Anterior cingulate cortex (tissue), 58 donors: ENCODE measurements around the gene C17orf50.
"Not testable (repeated sequence)": the region's sequence is repeated elsewhere in the genome, so short reads cannot be mapped to it uniquely, and the experiment has no call there.

Source experiments
- DNase-seq, 58 donors: peaks; one replicate each; lab custom pipeline; 2025; lab: John Stamatoyannopoulos, UW

C17orf50 gene

DNA sequence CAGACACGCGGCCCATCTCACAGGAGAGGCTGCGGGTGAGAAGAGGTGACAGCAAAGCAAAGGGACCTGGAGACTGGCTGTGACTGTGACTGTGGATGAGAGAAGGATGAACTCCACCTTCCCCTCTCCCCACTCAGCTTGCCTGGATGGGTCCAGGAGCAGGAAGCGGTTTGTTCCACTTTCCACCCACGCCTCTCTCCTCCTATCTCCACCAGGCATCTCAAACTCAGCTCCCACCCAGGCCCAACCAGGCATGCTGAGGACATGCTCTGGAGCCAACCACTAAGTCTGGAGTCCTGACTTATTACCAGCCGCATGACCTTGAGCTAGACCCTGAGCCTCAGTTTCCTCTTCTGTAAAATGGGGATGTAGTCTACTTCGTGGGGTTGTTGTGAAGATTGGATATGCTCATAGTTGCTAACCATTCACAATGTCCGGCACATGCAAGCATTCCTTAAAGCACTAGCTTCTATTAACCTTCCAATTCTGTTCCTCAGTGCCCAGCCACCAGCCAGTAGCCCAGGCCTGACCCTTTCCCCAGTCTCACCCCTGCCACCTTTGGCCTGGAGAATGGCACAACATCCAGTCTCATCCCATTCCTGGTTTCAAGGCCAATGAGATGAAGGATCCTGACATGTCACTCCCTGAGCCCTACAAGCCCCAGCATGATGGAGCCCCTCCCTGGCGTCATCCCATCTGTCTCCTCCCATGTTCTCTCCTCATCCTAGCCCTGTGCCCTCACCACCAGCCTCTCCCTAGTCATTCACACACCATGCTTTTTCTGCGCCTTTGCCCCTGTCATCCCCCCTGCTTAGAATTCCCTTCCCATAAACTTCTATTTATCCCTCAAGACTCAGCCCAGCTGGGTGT, 9.9 kb upstream of the C17orf50 start:
- no peak for DNase-seq

DNA sequence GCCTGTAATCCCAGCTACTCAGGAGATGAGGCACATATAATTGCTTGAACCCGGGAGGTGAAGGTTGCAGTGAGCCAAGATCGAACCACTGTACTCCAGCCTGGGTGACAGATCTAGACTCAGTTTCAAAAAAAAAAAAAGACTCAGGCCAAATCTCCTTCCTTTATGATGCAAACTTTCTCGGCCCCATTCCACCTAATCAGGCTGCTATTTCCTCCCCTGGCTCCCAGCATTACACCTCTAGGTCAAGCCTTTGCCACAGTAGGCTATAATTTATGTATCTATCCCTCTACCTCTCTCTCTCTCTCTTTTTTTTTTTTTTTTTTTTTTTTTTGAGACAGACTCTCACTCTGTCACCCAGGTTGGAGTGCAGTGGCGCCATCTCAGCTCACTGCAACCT, 9.1 kb upstream of the C17orf50 start:
- DNase-seq = not testable (repeated sequence)

DNA sequence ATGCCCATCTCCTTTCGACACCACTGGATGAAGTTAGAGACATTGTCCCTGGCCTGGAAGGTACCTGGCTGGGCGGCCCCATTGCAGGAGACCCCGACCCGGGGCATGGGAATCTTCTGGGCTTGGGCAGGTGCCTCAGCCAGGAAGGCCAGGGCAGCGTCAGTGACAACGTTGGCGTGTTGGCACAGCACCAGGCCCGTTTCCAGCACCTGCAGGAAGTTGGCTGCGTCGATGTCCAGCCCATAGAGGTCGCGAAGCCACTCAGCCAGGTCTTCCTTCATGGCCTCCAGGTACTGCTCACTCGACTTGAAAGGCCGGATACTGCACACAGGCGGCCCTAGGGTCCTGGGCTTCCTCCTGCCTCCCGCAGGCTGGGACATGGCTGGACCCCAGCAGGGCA, 8.2 kb upstream of the C17orf50 start:
- no peak for DNase-seq

DNA sequence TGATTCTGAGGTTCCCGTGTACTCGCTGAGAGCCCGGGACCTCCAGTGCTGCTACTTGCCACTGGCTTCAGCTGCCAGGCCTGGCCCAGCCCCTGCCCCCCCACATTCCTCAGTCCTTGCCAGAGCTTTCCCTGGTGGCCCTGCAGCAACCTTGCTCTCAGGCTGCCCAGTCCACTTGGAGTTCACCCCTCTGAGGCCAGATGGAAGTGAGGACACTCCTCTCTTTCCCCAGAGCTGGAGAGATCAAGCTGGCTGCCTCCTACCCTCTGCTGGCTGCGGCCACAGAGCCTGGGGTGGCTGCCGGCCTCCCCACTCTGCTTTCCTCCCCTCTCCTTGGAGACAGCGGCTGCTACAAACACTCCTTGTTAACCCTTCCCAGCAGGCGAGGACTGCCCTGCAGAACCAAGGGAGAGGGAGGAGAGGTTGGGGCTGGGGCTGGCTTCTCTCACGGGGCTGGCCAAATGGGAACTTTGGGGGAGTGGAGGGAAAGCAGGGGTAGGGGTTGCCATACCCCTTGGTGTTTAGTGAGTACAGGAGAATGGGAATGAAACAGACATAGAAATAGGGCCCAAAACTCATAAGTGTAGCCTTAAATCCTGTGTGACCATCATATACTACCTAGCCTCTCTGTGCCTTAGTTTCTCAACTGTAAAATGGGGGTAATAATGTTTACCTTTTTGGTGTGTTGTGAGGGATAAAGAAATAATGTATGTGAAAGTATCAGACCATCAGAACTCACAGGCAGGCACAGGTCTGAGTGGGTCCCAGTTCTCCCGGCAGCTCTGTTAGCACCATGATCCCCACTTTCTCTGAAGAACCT, 7.5 kb upstream of the C17orf50 start, which contains the start of gene GAS2L2:
GAS2L2 (minus strand) TSS at position 295 of the 820 bp plus-strand sequence. CDS start 389 bp downstream, outside the sequence.
- peak in 5 of 58 donors; percentile 8 to 40 (median 13) for DNase-seq

DNA sequence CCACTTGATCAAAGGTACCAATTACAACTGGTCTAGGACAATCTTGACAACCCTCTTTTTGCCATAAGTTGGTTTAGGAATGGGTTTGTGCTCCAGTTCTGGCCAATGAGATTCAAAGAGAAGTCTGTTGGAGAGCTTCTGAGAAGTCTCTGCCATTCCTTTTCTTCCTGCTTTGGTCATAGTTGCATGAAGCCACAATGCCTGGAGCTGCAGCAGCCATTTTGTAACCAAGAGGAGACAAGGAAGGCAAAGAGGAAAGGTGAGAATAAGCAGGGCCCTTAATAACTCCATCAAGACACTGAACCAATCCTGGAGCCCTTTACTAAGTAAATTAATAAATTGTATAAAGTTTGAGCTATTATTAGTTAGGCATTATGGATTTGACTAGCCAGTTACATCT, 3.4 kb upstream of the C17orf50 start:
- no peak for DNase-seq

DNA sequence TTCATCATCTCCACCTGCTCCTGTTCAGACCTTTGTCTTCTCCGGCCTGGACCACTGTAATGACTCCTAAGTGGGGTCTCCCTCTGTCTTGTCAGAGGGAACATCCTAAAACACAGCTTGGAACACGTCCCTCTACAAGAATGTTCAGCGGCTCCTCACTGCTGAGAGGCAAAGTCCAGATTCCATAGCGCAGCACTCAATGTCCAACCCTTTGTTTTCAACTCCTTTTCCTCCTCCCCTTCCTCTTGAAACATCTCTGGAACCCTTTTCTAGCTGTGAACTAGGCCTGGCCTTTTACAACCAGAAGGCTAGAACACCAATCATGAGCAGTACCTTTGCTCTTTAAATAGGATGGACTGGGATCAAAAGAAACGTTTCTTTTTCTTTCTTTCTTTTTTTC, 914 bp downstream of the C17orf50 start:
- DNase-seq = no peak

DNA sequence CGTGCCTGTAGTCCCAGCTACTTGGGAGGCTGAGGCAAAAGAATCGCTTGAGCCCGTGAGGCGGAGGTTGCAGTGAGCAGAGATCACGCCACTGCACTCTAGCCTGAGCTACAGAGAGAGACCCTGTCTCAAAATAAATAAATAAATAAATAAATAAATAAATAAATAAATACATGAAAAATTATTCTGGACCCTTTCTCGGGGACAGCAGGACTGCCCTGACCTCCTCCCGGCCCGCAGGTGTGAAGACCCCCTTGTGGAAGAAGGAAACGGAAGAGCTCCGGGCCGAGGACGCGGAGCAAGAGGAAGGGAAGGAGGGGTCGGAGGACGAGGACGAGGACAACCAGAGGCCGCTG, 3.1 kb downstream of the C17orf50 start:
- no peak for DNase-seq

DNA sequence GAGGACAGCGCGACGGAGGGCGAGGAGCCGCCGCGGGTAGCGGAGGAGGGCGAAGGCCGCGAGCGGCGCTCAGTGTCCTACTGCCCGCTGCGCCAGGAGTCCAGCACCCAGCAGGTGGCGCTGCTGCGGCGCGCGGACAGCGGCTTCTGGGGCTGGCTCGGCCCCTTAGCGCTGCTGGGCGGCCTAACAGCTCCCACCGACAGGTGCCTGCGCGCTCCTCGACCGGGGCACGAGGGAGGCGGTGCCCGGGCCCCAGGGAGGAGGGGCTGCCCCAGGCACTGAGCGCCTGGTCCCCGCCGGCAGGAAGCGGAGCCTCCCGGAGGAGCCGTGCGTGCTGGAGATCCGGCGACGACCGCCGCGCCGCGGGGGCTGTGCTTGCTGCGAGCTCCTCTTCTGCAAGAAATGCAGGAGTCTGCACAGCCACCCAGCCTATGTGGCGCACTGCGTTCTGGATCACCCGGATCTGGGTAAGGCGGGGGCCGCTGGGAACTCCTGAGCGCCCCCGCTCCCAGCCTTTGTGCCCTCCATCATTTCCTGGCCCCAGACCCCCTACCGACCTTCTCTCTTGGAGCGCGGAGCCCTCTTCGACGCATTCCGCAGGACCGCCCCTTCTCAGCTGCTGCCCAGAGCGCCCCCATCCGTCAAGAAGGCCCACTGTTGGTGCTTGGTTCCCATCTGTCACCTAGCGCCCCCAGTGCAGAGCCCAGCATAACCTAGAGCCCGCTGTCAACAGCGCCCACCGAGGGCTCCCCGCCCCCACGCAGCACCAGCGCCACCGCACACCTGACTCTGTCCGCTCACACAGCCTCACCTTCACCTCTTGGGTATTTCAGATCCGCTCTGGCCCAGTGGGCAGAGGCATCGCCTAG, 3.7 kb downstream of the C17orf50 start:
- peak in 57 of 58 donors; percentile 42 to 90 (median 72) for DNase-seq

DNA sequence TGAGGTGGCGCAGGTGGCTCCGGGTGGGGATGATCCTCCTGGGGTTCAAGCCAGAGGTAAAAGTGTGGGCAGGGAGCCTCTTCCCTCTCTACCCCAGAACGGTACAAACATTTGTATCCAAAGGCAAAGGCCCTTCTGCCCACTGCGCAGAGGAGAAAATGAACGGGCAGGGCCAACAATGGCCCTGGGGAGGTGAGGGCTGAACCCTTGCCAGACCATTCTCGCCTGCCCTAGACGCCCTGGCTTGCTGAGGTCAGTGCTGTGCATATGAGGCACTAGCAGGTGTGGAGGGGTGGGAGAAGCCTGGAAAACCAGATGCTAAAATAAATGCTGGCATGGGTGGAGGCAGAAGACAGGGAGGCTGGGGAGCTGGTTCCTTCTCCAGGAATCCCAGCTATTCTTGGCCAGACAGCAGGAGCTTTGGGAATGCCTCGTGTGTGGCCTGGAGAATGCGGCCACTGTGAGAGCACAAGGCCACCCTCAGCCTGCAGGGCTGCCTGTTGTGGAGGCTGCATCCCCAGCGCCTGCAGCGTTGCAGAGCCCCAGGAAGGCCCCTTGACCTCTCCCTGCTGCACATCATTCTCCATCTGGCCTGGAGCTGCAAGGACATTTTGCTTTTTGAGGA, 4.5 kb downstream of the C17orf50 start:
- DNase-seq = peak in 2 of 58 donors; percentile 9 to 17

DNA sequence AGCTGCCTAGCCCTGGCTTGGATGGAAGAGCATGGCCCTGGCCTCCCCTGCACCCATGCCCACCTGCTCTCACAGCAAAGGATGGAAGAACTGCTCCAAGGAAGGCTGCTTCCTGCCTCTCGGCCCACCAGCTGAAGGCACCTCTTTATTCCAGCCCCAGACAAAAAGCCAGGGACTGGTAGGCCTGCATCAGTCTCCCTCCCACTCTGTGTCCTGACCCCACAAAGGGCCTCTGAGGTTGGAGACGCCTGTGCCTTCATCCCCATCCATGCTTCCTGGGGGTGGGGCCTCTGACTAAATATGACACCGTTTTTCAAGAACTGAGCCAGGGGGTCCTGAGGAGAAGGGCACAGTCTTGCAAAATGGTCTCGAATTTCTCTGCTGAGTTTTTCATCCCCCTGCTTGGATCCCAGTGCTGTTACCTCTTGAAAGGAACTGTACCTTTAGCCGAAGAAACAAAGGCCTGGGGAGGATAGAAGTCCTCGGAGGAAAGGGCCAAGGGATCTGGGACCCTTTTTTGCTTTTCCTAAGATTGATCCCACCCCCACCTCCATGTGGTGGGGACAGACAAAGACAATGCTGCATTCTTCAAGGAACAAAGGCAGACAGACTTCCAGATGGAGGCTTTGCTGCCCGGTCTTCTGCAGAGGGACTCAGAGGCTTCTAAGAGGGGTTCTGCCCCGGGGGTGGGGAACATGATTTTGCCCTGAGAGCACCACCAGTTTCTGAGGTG, 5.2 kb downstream of the C17orf50 start:
- DNase-seq = no peak

DNA sequence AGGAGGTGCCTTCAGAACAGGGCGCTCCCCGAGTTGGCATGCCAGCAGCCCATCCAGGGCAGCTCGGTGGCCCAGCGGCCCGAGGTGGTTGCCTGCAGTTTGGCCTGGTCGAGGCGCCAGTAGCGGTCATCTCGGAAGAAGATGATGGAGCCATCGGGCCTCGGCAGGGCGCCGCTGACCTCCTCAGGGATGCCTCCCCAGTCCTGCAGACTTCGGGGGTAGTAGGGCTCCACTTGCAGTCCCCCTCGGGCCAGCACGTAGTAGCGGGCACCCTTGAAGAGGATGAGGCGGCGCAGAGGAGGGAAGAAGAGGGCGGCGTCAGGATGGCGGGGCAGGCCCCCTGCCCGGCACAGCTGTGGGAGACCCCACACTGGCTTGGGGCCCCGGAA, 5.8 kb downstream of the C17orf50 start:
- no peak for DNase-seq

DNA sequence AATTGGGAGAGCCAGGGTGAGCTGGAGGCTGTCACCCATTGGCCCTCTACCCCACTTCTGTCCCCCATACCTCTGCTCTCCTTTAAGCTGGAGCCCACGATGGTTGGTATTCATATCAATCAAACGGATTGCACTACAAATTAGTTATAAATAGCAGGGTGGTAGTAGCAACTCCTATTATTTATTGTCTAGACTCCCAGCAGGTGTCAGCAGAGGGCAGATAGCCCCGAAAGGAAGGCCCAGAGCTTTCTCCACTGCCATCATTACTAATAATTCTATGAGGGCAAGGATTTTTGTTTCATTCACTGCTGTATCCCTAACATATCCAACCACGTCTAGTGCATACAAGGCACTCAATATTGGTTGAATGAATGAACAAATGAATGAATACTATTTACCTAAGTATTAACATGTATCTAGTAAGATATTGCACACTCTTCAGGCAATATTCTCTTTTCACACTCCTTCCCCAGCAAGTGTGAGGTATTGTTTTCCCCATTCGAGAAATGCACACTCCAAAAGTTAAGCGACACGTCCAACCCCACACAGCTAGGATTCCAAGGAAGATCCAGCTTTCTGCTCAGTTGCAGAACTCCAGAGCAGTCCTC, 6.3 kb downstream of the C17orf50 start:
- peak in 2 of 58 donors; percentile 10 to 20 for DNase-seq

DNA sequence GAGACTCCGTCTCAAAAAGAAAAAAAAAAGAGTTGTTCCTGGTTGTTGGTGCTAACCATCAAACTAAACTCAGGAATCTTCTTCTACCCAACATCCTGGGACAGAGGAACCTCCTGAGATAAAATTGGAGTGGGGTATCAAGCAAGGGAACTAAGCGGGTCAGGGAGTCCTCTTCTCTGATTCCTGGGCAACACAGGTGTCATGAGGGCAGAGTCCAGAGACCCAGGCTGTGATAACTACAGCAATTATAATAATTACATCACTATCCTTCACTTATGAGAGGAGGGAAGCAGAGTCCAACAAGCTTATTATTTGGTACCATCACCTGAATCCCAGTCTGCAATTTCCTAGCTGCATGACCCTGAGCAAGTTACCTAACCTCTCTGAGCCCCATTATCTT, 8.1 kb downstream of the C17orf50 start:
- DNase-seq = no peak

DNA sequence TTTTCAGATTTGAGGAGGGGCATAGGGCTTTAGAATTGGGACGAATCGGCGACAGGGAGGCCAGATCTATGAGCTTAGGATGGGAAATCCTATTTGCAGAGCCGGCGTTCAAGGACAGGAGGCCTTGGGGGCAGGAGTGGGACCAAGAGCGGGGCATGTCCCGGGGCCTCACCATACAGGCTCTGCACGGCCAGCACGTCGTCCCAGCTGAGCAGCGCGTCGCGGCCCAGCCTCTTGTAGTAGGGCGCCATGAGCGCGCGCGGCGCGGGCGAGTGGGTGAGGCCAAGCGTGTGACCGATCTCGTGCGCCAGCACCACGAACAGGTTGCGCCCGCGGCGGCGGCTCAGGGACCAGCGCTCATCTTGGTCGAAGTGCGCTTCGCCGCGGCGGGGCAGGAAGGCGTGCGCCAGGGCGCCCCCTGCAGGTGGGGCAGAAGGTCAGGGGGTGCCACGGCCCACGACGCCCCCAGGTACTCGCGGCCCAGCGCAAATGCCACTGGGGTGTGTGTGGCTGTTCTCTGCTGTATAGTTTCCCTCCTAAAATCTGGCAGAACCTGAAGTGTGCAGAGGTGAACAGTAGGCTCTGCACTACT, 9.3 kb downstream of the C17orf50 start:
- DNase-seq = no peak

DNA sequence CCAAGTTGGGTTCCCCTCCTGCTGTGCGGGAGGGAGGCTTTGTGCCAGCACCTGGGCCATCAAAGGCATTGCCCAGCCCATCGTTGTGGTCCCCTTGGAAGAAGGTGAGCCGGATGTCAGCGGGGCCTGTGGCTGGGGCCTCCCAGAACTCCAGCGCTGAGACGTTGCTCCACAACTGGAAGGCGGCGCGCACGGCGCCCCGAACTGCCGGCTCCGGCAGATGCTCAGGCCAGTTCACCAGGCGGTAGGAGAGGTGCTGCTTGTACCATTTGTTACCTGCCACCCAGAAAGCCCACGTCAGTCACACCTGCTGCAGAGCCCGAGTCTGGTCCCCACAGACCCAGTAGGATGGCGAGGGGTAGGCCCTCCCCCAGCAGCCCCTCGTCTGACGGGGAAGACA, 12.4 kb downstream of the C17orf50 start:
- no peak for DNase-seq

DNA sequence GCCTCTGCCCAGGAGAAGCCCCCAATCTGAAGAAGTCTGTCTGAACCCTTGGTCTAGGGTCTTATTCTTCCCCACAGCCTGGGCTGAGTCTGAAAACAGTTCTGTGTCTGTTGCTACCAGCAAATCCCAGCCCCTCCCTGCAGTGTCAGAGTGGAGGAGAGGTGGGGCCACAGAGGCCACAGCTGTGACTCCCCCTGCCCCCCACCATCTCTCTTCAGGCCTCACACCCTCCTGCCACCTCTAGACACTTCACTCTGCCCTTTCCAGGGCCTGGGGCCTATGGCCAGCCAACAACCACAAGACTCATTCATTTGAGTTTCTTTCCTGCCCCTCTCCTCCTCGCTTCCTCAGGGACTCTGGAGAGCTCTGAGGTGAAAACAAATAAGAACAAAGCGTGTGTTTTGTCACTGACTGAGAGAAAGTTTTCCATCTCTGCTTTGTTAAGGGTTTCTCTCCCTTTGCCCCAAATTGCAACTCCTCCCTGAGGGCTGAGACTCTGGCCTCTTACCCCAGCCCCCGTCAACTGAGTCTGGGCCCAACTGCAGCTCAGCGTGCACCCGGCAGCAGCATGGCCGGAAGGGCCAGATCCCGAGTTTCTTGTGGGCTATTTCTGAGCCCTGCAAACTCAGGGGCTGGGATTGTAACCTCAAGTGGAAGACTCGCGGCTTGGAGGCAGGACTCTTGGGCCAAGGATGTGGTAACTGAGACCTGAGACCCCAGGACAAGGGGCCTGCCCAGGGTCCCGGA, 13.2 kb downstream of the C17orf50 start:
- peak in 2 of 58 donors; percentile 10 to 18 for DNase-seq

DNA sequence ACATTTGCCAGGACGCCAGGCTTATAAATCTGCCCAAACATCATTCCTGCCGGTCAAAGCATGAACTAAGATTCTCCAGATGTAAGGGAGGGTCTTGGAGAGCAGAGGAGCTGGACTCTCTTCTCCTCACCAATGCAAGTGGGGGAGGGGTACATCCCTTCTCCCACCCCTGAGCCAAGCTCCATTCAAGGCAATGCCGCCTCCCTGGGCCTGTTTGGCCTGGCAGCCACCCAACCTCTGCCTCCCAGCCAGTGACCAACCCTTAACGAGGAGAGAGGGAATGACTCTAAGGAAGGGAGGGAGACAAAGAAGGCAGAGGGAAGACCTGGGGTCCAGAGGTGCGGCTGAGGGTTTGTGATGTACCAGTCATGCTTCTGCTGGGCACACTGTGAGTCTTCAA, 13.8 kb downstream of the C17orf50 start:
- DNase-seq = peak in 39 of 58 donors; percentile 12 to 73 (median 43)

DNA sequence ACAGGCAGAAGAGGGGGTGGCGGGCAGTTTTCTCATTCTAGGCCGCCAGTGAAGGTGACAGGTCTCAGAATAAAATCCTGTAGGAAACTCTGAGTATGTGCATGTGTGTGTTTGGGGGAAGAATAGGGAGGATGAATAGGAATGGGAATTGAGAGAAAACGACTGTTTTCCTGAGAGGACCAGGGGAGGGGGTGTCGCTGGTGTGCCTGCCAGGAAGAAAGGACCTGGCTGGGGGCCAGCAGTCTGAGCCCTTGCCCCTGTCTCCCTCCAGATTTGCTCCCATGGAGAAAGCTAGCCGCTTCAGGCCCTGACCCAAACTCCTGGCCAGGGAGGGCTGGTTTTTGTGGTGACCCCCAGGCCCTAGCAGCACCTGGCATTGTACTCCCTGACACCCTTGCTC, 14.4 kb downstream of the C17orf50 start:
- DNase-seq = peak in 4 of 58 donors; percentile 11 to 35 (median 26)
